ENCODE data around the gene RFNG.

RFNG gene

GRCh38 chr17:82059272-82060000, 7.8 kb upstream of the RFNG start:
- no peak overlapping the region for H3K4me3 ChIP-seq (ENCODE audit: low read depth, low read length)

- H3K4me3 ChIP-seq (ENCODE audit: low read depth, low read length): no peak overlapping the region
Measured at GRCh38 chr17:82058855-82059249, 7.2 kb upstream of the RFNG start.

- H3K4me3 ChIP-seq (ENCODE audit: low read depth, low read length): no peak overlapping the region
Measured at GRCh38 chr17:82058230-82058854, 6.7 kb upstream of the RFNG start.

- no peak overlapping the region for H3K4me3 ChIP-seq (ENCODE audit: low read depth, low read length)
Measured at GRCh38 chr17:82056729-82057621, 5.4 kb upstream of the RFNG start.

GRCh38 chr17:82055965-82056728, 4.5 kb upstream of the RFNG start:
- no peak overlapping the region for H3K4me3 ChIP-seq (ENCODE audit: low read depth, low read length)

- H3K4me3 ChIP-seq (ENCODE audit: low read depth, low read length): no peak overlapping the region
Measured at GRCh38 chr17:82055023-82055964, 3.7 kb upstream of the RFNG start.

- no peak overlapping the region for H3K4me3 ChIP-seq (ENCODE audit: low read depth, low read length)
Measured at GRCh38 chr17:82054351-82055022, 2.9 kb upstream of the RFNG start.

GRCh38 chr17:82053556-82054263, 2.1 kb upstream of the RFNG start:
- H3K4me3 ChIP-seq (ENCODE audit: low read depth, low read length): no peak overlapping the region

- H3K4me3 ChIP-seq (ENCODE audit: low read depth, low read length): no peak overlapping the region
Measured at GRCh38 chr17:82053130-82053529, 1.5 kb upstream of the RFNG start.

- peak overlapping the region; percentile 88 for H3K4me3 ChIP-seq (ENCODE audit: low read depth, low read length)
Measured at GRCh38 chr17:82052638-82053059, 1.0 kb upstream of the RFNG start.

GRCh38 chr17:82050761-82051641, 610 bp downstream of the RFNG start:
- peak overlapping the region; percentile 88 for H3K4me3 ChIP-seq (ENCODE audit: low read depth, low read length)

- no peak overlapping the region for H3K4me3 ChIP-seq (ENCODE audit: low read depth, low read length)
Measured at GRCh38 chr17:82050152-82050760, 1.4 kb downstream of the RFNG start.

GRCh38 chr17:82049521-82049971, 2.1 kb downstream of the RFNG start:
- no peak overlapping the region for H3K4me3 ChIP-seq (ENCODE audit: low read depth, low read length)

GRCh38 chr17:82049106-82049505, 2.5 kb downstream of the RFNG start:
- no peak overlapping the region for H3K4me3 ChIP-seq (ENCODE audit: low read depth, low read length)

GRCh38 chr17:82048571-82048971, 3.0 kb downstream of the RFNG start:
- no peak overlapping the region for H3K4me3 ChIP-seq (ENCODE audit: low read depth, low read length)

- H3K4me3 ChIP-seq (ENCODE audit: low read depth, low read length): no peak overlapping the region
Measured at GRCh38 chr17:82047914-82048570, 3.6 kb downstream of the RFNG start.

GRCh38 chr17:82047379-82047778, 4.2 kb downstream of the RFNG start:
- no peak overlapping the region for H3K4me3 ChIP-seq (ENCODE audit: low read depth, low read length)

Data from iPS-11a (cell line).